ENCODE results near the gene AFM. TPM values are rescaled to one million over a fixed set of nuclear protein-coding genes. Genes with fewer than 3 reads are reported as not detected.

The AFM gene
- total and polyA plus RNA-seq, 2 of the 8 experiments (the other 6 are each of a cell fraction or from before 2014, with no cell fraction given), result not detected

- TF ChIP-seq PHF8 (conservative IDR thresholded peaks at IDR 0.05; ENCODE audit: low read depth, low read length) (no peak), TAF1 (IDR thresholded peaks at IDR 0.05; ENCODE audit: low read depth, low read length) (no peak)
Observed at GRCh38 chr4:73452953-73453700, 28.4 kb upstream of the AFM start (continued).
